Upper lobe of left lung (tissue), 4 donors: ENCODE results near the gene DUOX1.

Experiments used
- CTCF ChIP-seq, 6 experiments: fragments of 450-650 bp in 4 of 6; fragments of 200-600 bp in 2 of 6; sonication (generic) in 2 of 6; IDR thresholded peaks; one replicate each; pipeline ENCODE4 v1.5.1; 2016 to 2019; ENCODE audit warnings: antibody characterized with exemption in 6 of 6
- EP300 ChIP-seq, 4 donors: sonication (generic); formaldehyde crosslinking; IDR thresholded peaks; one replicate each; pipeline ENCODE4 v1.5.1; 2017; ENCODE audit warnings: antibody characterized with exemption in 4 of 4, control low read depth in 2 of 4
- POLR2A ChIP-seq, 4 donors: fragments of 450-650 bp; IDR thresholded peaks; one replicate each; pipeline ENCODE4 v1.5.1; 2016 to 2017; ENCODE audit warnings: antibody characterized with exemption in 4 of 4, mild to moderate bottlenecking in 2 of 4
- POLR2AphosphoS5 ChIP-seq, 2 donors: sonication (generic); formaldehyde crosslinking; IDR thresholded peaks; one replicate each; pipeline ENCODE4 v1.5.1; 2017; ENCODE audit warnings: antibody characterized with exemption in 2 of 2

- TF ChIP-seq CTCF (IDR thresholded peaks at IDR 0.05), result peak; percentile 88 to 96 (median 91)
- TF ChIP-seq POLR2A (IDR thresholded peaks at IDR 0.05), result no peak
- TF ChIP-seq EP300 (IDR thresholded peaks at IDR 0.05), result no peak
- no peak for TF ChIP-seq POLR2AphosphoS5 (IDR thresholded peaks at IDR 0.05)
Measured at GRCh38 chr15:45118131-45118588, 11.6 kb upstream of the DUOX1 start.
